Thymus (tissue), 11 donors: ENCODE measurements around the gene OSTF1. TPM values are rescaled to one million over a fixed set of nuclear protein-coding genes. Genes with fewer than 3 reads are reported as not detected.

Experiments used
- DNase-seq, 9 donors: peaks; one replicate each; pipeline ENCODE4 v3.0.0-alpha.2; 2013; ENCODE audit warnings: low spot score in 9 of 9, low read depth in 6 of 9, missing footprints in 1 of 9
- H3K27ac ChIP-seq, 2 donors: one replicate each; pipeline ENCODE4 v1.5.1; 2013; ENCODE audit warnings: control low read depth in 1 of 2, low read depth in 1 of 2, low read length in 1 of 2, mild to moderate bottlenecking in 1 of 2, moderate library complexity in 1 of 2
- H3K27me3 ChIP-seq, 2 donors: one replicate each; pipeline ENCODE4 v1.5.1; 2013; ENCODE audit warnings: low read length in 1 of 2; ENCODE audit not compliant: control insufficient read depth in 2 of 2, insufficient read depth in 1 of 2
- H3K36me3 ChIP-seq, 2 donors: one replicate each; pipeline ENCODE4 v1.5.1; 2013; ENCODE audit warnings: low read length in 1 of 2, mild to moderate bottlenecking in 1 of 2, moderate library complexity in 1 of 2; ENCODE audit not compliant: control insufficient read depth in 2 of 2, insufficient read depth in 2 of 2
- H3K4me1 ChIP-seq, 2 donors: one replicate each; pipeline ENCODE4 v1.5.1; 2013; ENCODE audit warnings: low read length in 2 of 2; ENCODE audit not compliant: control insufficient read depth in 2 of 2, insufficient read depth in 2 of 2
- H3K4me3 ChIP-seq, 2 donors: one replicate each; pipeline ENCODE4 v1.5.1; 2013; ENCODE audit warnings: low read length in 2 of 2, control low read depth in 1 of 2, mild to moderate bottlenecking in 1 of 2
- H3K9me3 ChIP-seq, 2 donors: one replicate each; pipeline ENCODE4 v1.5.1; 2013; ENCODE audit warnings: low read length in 1 of 2, mild to moderate bottlenecking in 1 of 2; ENCODE audit not compliant: control insufficient read depth in 2 of 2, insufficient read depth in 1 of 2
- WGBS: extraction: QIAGEN DNeasy Blood & Tissue Kit; methylation state at CpG from one replicate; pipeline ENCODE4 v1.1.7; 2013; 5-methylcytosine and 5-hydroxymethylcytosine counted together
- polyA plus RNA-seq: library from polyadenylated mRNA; stranded (reverse); fragments of 200-250 nt; gene quantifications from one replicate; pipeline ENCODE4 v1.2.3, GENCODE V29; 2013
- total RNA-seq: library from RNA; stranded (reverse); fragments of 120-200 nt; gene quantifications from one replicate; pipeline ENCODE4 v1.2.4, GENCODE V29; 2013
- donor health status: healthy.

OSTF1 gene
- total and polyA plus RNA-seq, 2 donors: 54.8 to 80.5 TPM

DNA sequence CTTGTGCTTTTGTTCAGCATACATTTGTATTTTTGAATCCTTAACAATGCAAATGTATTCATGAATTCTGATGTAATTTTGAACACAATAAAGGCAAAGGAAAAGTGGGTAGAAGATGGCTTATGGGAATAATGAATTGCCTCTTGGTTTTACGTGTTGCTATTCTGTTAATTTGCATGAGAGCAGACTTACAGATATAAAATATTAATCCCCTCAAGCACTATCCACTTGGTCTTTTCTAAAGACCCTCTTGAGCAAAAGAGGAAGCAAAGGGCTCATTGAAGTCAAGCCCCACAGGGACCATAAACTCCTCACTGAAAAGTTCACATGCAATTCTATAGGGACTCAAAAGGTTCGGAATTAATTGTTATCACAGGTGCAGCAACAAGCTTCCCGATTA is 51.9 kb downstream of the OSTF1 start:
- 97% methylated on average over 3 of the region's 3 CpGs for WGBS
- Histone ChIP-seq H3K27me3 (no peaks in the 10 kb centered on the region), H3K9me3 (no peaks in the 10 kb centered on the region), H3K27ac (no peak overlapping the region), H3K36me3 (peaks cover 14 to 42% of the 10 kb centered on the region in 2 donors), H3K4me3 (no peak overlapping the region), H3K4me1 (peaks cover 0 to 3% of the 10 kb centered on the region in 2 donors)
- DNase-seq: no peak

DNA sequence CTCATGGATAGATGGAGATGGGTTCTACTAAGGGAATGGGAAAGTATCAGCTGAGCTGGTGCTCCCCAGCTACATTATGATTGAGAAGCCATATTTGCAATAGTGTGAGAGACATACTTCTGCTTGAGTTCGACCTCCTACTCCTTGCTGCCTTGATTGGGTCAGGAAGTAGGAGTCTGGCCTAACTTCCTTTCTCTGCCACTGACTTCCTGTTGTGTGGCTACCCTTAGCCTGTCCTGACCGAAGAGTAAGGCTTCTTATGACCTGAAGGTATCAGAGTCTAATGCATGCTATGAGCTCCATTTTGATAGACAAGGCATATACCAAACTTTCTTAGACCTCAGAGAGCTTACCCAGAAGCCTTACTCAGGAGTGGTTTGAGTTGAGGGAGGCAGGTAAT is 53.9 kb downstream of the OSTF1 start:
- no peak for DNase-seq
- WGBS: 33% methylated on average over 2 of the region's 2 CpGs
- Histone ChIP-seq H3K9me3 (no peaks in the 10 kb centered on the region), H3K36me3 (peaks cover 8 to 31% of the 10 kb centered on the region in 2 donors), H3K4me3 (no peak overlapping the region), H3K27ac (peak overlapping the region in 1 of 2 donors; percentile 48), H3K4me1 (peaks cover 0 to 3% of the 10 kb centered on the region in 2 donors), H3K27me3 (no peaks in the 10 kb centered on the region)

DNA sequence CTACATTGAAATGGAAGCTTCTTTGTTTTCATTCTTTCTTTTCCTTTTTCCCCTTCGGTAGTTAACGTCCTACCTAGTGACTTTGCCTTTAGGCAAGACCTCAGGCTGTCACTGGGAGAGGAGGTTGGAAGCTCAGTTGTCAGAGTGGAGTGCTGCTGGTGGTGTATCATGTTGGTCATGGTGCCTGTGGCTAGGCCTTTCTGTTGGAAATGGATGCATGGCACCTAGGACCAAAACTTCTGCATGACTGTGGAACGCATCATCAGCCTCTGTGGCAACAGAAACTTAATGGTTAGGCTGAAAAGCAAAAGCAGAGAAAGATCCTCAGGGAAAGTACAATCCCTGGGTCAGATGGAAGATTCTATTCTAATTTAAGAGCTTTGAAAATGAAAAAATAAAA is 57.9 kb downstream of the OSTF1 start:
- Histone ChIP-seq H3K4me3 (no peak overlapping the region), H3K9me3 (no peaks in the 10 kb centered on the region), H3K27me3 (no peaks in the 10 kb centered on the region), H3K36me3 (peaks cover 2 to 20% of the 10 kb centered on the region in 2 donors), H3K27ac (no peak overlapping the region), H3K4me1 (peaks cover 8 to 18% of the 10 kb centered on the region in 2 donors)
- 98% methylated on average over 3 of the region's 3 CpGs for WGBS
- DNase-seq: no peak

DNA sequence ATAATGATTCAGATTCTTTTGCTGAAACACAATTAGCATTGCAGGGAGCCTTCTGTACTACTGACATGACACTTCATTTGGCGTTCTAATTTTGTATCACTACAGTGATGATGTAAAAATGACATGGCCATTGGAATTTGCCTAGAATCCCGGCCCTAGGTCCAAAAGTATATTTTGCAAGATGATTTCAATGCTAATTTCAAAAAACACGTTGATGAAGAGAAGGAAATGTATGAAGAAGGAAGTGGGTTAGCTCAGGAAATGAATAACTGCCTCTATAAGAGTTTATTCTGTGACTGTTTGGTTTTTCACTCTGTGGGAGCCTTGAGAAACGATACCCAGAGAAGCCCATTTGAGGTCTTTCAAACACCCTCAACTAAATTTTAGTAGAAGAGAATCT is 59.3 kb downstream of the OSTF1 start:
- DNase-seq: peak; percentile 19 to 74 (median 26)
- H3K27me3 ChIP-seq: no peaks in the 10 kb centered on the region
- H3K4me1 ChIP-seq: peaks cover 14 to 21% of the 10 kb centered on the region in 2 donors
- no peaks in the 10 kb centered on the region for H3K9me3 ChIP-seq
- peak overlapping the region in 1 of 2 donors; percentile 82 for H3K27ac ChIP-seq
- H3K36me3 ChIP-seq: peaks cover 6 to 13% of the 10 kb centered on the region in 2 donors
- no peak overlapping the region for H3K4me3 ChIP-seq
- 4% methylated on average over 4 of the region's 4 CpGs for WGBS

DNA sequence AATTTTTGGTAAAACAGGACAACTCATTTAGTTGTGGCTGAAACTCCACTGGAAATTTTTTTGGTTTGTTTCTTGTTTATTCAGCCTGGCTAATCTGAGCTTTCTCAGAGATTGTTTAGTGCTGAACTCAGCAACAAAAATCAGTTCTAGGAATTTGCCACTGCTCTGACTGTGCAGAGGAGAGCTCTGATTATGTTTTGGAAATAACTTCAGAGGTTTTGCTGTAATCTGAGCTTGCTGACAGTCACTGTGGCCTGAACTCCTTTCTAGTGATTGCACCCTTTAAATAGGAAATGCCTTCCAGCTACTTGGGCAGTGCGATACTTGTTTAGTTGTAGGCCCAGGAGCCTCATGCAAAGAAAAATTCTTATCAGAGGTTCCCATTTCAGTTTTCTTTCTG is 60.2 kb downstream of the OSTF1 start:
- WGBS: 73% methylated on average over 1 of the region's 1 CpG
- peak in 2 of 9 donors; percentile 23 to 37 for DNase-seq
- Histone ChIP-seq H3K4me1 (peaks cover 14 to 21% of the 10 kb centered on the region in 2 donors), H3K27ac (peak overlapping the region; percentile 65 to 82), H3K27me3 (no peaks in the 10 kb centered on the region), H3K4me3 (no peak overlapping the region), H3K9me3 (no peaks in the 10 kb centered on the region), H3K36me3 (peaks cover 6 to 12% of the 10 kb centered on the region in 2 donors)

DNA sequence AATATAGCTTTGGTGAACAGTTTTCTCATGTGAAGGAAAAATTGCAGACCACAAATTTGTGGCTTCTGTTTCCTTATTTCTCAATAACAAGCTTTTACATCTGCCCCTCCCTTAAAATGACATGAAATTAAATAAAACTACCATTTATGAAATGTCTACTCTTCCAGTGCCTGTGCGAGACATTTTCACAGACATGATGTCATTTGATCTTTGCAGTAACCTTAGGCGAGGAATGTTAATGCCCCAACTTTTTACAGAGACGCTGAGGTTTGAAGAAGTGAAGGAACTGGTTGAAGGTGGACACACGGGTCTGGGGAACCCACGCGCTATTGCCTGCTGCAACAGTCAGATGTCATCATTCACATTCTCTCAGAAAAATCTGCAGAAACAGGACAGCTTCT is 61.5 kb downstream of the OSTF1 start:
- peaks cover 14 to 21% of the 10 kb centered on the region in 2 donors for H3K4me1 ChIP-seq
- peaks cover 4 to 6% of the 10 kb centered on the region in 2 donors for H3K36me3 ChIP-seq
- no peaks in the 10 kb centered on the region for H3K9me3 ChIP-seq
- 30% methylated on average over 6 of the region's 6 CpGs for WGBS
- H3K4me3 ChIP-seq: no peak overlapping the region
- no peak for DNase-seq
- peak overlapping the region in 1 of 2 donors; percentile 31 for H3K27ac ChIP-seq
- no peaks in the 10 kb centered on the region for H3K27me3 ChIP-seq

DNA sequence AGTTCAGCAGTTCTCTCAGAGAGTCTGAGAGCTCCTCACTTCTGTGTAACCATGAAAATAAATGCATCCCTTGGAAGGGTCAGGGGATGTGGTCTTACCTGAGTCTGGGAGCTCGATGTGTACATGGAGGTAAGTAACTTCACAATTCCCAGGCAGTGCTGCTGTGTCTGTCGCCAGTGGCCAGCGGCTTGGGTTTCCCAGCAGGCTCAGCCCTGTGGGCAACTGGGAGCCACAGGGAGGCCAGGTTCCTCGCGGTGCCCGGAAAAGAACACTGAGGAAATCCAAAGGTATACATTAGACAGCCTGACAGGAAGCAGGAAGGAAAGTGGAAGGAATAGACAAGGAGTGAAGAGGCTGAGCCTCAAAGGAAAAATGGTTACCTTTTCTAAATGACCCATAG is 62.2 kb downstream of the OSTF1 start:
- Histone ChIP-seq H3K36me3 (peaks cover 4 to 5% of the 10 kb centered on the region in 2 donors), H3K27me3 (no peaks in the 10 kb centered on the region), H3K4me3 (no peak overlapping the region), H3K4me1 (peaks cover 14 to 21% of the 10 kb centered on the region in 2 donors), H3K9me3 (no peaks in the 10 kb centered on the region), H3K27ac (peak overlapping the region in 1 of 2 donors; percentile 5)
- 98% methylated on average over 6 of the region's 6 CpGs for WGBS
- DNase-seq: no peak

DNA sequence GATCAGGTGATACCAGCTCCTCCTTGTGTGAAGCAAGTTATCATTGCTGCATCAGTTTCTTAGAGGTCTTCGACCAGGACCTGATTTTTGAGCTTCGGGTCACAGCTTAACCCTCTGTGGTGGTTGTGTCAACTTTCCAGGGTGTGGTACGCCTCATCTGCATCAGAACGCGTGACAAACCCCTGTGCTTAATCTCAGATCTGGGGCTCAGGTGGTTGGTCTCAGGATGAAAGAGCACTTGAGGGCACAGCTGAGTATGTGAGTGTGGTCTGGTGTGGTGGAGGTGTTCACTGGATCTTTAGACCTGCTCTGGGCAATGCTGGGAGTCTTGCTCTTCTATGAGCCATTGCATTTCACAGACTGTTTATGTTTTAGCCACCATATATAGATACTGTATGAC is 64.1 kb downstream of the OSTF1 start:
- 31% methylated on average over 5 of the region's 5 CpGs for WGBS
- DNase-seq: peak in 2 of 9 donors; percentile 21 to 42
- H3K4me1 ChIP-seq: peaks cover 14 to 21% of the 10 kb centered on the region in 2 donors
- H3K36me3 ChIP-seq: peaks cover 3 to 4% of the 10 kb centered on the region in 2 donors
- no peaks in the 10 kb centered on the region for H3K9me3 ChIP-seq
- H3K4me3 ChIP-seq: no peak overlapping the region
- H3K27ac ChIP-seq: no peak overlapping the region
- H3K27me3 ChIP-seq: no peaks in the 10 kb centered on the region

DNA sequence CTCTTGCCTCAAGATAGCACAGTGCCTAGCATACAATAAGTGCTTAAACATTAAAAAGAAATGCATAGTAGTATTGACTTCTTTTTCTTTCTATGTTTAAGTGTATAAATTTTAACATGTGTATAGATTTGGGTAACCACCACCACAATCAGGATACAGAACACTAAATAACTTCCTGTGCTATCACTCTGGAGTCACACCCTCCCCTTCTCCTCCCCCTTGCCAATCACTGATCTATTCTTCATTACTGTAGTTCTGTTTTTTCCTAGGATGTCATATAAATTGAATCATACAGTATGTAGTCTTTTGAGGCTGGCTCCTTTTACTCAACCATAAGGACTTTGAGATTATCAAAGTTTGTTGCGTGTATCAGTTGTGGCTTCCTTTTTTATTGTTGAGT is 68.5 kb downstream of the OSTF1 start:
- no peak for DNase-seq
- Histone ChIP-seq H3K27ac (no peak overlapping the region), H3K4me3 (no peak overlapping the region), H3K27me3 (no peaks in the 10 kb centered on the region), H3K9me3 (no peaks in the 10 kb centered on the region), H3K4me1 (peaks cover 6 to 7% of the 10 kb centered on the region in 2 donors), H3K36me3 (peaks cover 0 to 4% of the 10 kb centered on the region in 2 donors)
- 96% methylated on average over 1 of the region's 1 CpG for WGBS
